Loucy (cell line): Measurements from ENCODE around the gene STON2.

ENCODE experiments used
- CTCF ChIP-seq: fragments of 200-600 bp; sonication (generic); conservative IDR thresholded peaks from 2 replicates; pipeline ENCODE4 v1.5.1; 2014; ENCODE audit warnings: mild to moderate bottlenecking, antibody characterized with exemption, low read length
- EZH2phosphoT487 ChIP-seq: fragments of 200-600 bp; IDR thresholded peaks from 2 replicates; pipeline ENCODE4 v1.6.1; 2018; ENCODE audit warnings: antibody characterized with exemption, mild to moderate bottlenecking, moderate library complexity, borderline replicate concordance

- no peak for TF ChIP-seq CTCF
- TF ChIP-seq EZH2phosphoT487, result no peak
Observed at GRCh38 chr14:81246461-81247270, 153.5 kb downstream of the STON2 start.
